ENCODE data around the gene ASTN2.

The ASTN2 gene

DNA sequence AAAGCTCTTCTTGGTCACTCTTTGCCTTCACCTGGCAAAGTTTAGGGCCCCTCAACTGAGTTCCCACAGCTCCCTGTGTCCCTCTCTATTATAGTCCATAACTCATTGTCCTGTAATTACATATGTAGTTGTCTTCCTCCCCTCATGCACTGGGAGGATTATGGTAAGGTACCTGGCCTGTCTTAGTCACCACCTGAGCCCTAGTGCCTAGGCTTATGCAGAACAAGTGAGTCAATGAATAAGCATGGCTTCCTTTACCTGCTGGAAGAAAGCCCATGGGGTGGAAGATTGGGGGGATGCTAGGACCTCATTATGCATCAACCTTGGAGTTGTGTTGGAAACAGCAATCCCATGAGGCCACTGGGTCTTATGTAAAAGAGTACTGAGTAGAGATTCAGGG, 915.4 kb downstream of the ASTN2 start:
- H3K27me3 ChIP-seq (ENCODE audit: insufficient read depth, insufficient read length): no peaks in the 10 kb centered on the region
- peaks cover 7% of the 10 kb centered on the region for H3K4me1 ChIP-seq (ENCODE audit: insufficient read depth, insufficient read length)
- no peak for TF ChIP-seq ZNF274 (IDR thresholded peaks at IDR 0.05; ENCODE audit: low read depth, low read length)
- no peak for TF ChIP-seq YY1 (IDR thresholded peaks at IDR 0.05; ENCODE audit: insufficient read depth, insufficient read length)
- TF ChIP-seq SUZ12 (IDR thresholded peaks at IDR 0.05; ENCODE audit: extremely low read depth, insufficient read depth, insufficient read length): no peak
- H3K9me3 ChIP-seq (ENCODE audit: insufficient read depth, low read length): no peaks in the 10 kb centered on the region
- no peak for DNase-seq (ENCODE audit: low read depth, low spot score)
- no peak overlapping the region for H3K9ac ChIP-seq (ENCODE audit: insufficient read length, low read depth)
- no peak overlapping the region for H3K4me3 ChIP-seq (ENCODE audit: insufficient read length, low read depth)
- H3K36me3 ChIP-seq (ENCODE audit: insufficient read depth, insufficient read length, low read length): no peaks in the 10 kb centered on the region

DNA sequence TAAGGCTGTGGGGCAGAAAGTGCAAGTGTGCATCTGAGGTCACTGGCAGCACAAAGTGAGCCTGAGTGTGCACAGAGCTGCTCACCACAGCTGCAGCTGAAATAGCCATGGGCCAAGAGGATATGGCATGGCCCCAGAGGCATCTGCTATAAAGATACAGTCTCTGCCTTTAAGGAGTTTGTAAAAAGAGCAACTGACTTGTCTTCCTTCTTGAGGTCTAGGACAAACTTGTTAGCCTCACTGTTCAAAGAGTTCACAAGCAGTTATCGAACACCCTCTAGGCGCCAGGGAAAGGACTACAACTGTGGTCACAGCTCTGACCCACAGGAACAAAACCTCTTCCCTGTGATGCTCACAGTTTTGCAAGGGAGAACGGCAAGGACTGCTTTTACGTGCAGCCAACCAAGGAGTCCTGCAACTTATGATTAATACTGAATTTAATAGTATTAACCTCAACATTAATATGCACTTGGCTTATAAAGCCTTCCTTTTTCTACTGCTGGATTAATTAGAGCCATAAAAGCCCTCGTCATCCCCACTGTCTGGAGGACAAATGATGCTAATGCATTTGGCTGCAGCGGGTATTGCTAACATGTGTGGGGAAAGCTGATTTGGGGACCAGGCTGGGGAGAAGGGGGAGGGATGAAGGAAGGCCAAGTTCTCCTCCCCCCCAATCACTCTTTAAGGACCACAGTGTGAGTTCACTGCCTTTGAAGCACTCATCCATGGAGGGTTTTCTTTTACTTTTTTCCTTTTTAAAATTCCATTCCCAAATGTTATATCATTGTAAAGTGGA, 917.6 kb downstream of the ASTN2 start:
- Histone ChIP-seq H3K4me3 (ENCODE audit: insufficient read length, low read depth) (no peak overlapping the region), H3K4me1 (ENCODE audit: insufficient read depth, insufficient read length) (peaks cover 17% of the 10 kb centered on the region), H3K36me3 (ENCODE audit: insufficient read depth, insufficient read length, low read length) (no peaks in the 10 kb centered on the region), H3K27me3 (ENCODE audit: insufficient read depth, insufficient read length) (no peaks in the 10 kb centered on the region), H3K9ac (ENCODE audit: insufficient read length, low read depth) (no peak overlapping the region), H3K9me3 (ENCODE audit: insufficient read depth, low read length) (no peaks in the 10 kb centered on the region)
- TF ChIP-seq ZNF274 (IDR thresholded peaks at IDR 0.05; ENCODE audit: low read depth, low read length) (no peak), SUZ12 (IDR thresholded peaks at IDR 0.05; ENCODE audit: extremely low read depth, insufficient read depth, insufficient read length) (no peak), YY1 (IDR thresholded peaks at IDR 0.05; ENCODE audit: insufficient read depth, insufficient read length) (no peak)
- no peak for DNase-seq (ENCODE audit: low read depth, low spot score)

DNA sequence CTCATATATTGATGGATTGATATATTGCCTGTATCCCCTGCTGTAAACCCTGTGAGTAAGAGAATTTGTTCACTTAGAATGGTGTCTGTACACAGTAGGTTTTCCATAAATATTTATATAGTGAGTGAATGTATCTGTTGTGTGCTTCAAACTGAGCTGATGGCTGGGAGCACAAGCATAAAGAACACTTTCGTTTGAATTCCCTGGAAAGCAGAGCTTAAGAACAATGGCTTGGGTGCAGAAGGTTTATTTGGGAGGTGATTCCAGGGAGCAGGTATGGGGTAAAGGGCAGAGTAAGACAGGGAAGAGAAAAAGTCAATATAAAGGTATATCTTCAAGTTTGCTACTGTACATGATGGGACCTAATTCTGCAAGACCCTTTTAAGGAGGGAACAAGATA, 918.7 kb downstream of the ASTN2 start:
- no peak for DNase-seq (ENCODE audit: low read depth, low spot score)
- peaks cover 13% of the 10 kb centered on the region for H3K4me1 ChIP-seq (ENCODE audit: insufficient read depth, insufficient read length)
- H3K9me3 ChIP-seq (ENCODE audit: insufficient read depth, low read length): no peaks in the 10 kb centered on the region
- TF ChIP-seq YY1 (IDR thresholded peaks at IDR 0.05; ENCODE audit: insufficient read depth, insufficient read length) (no peak), SUZ12 (IDR thresholded peaks at IDR 0.05; ENCODE audit: extremely low read depth, insufficient read depth, insufficient read length) (no peak), ZNF274 (IDR thresholded peaks at IDR 0.05; ENCODE audit: low read depth, low read length) (no peak)
- H3K36me3 ChIP-seq (ENCODE audit: insufficient read depth, insufficient read length, low read length): no peaks in the 10 kb centered on the region
- H3K27me3 ChIP-seq (ENCODE audit: insufficient read depth, insufficient read length): no peaks in the 10 kb centered on the region
- H3K4me3 ChIP-seq (ENCODE audit: insufficient read length, low read depth): no peak overlapping the region
- H3K9ac ChIP-seq (ENCODE audit: insufficient read length, low read depth): no peak overlapping the region

DNA sequence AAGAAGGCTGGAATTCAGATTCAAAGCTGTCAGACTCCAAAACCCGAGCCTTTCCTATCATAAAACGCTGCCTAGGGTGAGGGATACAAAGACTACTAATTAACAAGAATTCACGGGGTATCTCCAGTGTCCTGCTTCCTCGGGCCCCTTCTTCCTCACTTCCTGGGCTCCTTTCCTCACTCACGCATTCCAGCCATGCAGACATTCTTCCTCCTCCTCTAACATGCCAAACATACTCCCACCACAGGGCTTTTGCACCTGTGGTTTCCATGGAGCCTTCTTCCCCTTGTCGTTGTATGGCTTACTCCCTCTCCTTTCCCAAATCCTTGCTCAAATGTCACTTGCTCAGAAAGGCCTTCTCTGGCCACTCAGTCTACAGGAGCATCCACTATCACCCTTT, 919.1 kb downstream of the ASTN2 start:
- DNase-seq (ENCODE audit: low read depth, low spot score): no peak
- no peaks in the 10 kb centered on the region for H3K9me3 ChIP-seq (ENCODE audit: insufficient read depth, low read length)
- no peaks in the 10 kb centered on the region for H3K36me3 ChIP-seq (ENCODE audit: insufficient read depth, insufficient read length, low read length)
- H3K27me3 ChIP-seq (ENCODE audit: insufficient read depth, insufficient read length): no peaks in the 10 kb centered on the region
- H3K4me1 ChIP-seq (ENCODE audit: insufficient read depth, insufficient read length): peaks cover 13% of the 10 kb centered on the region
- H3K4me3 ChIP-seq (ENCODE audit: insufficient read length, low read depth): no peak overlapping the region
- no peak for TF ChIP-seq YY1 (IDR thresholded peaks at IDR 0.05; ENCODE audit: insufficient read depth, insufficient read length)
- TF ChIP-seq SUZ12 (IDR thresholded peaks at IDR 0.05; ENCODE audit: extremely low read depth, insufficient read depth, insufficient read length): no peak
- no peak for TF ChIP-seq ZNF274 (IDR thresholded peaks at IDR 0.05; ENCODE audit: low read depth, low read length)
- no peak overlapping the region for H3K9ac ChIP-seq (ENCODE audit: insufficient read length, low read depth)

DNA sequence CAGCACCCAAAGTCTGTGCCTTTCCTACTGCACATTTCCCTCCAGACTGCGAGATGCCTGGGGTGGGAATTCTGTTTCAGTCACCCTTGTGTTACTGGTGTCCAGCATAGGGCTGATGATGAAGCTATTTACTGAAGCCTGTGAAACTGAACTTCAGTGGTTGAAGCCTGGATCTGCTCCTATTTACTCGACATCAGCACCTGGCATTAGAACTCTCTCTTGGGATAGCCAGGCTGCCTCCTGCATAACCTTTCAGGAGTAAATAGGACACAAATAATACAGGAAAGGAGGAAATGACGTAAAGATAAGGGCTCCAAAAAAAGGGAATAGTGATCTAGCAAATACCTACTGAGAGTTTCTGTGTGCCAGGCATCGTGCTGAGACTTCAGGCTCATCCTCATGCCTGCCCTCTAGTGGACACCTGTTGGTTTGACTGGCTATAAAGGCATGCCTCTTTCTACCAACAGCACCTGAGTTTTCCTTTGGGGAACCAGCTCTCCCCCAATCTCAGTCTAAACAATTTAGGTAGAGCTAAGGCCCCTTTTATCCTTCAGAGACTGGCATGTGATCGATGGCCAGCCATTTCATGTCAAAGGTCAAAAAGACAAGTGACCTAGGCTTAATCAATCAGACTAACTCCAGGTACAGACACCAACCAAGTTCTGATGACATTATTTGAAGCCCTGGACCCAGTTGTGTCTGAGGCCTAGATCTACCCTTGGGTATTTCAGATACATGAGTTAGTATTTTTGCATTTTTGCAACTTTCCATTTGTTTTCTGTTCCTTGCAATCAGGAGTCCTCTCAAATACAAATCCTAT, 919.8 kb downstream of the ASTN2 start:
- Histone ChIP-seq H3K4me1 (ENCODE audit: insufficient read depth, insufficient read length) (peaks cover 13% of the 10 kb centered on the region), H3K4me3 (ENCODE audit: insufficient read length, low read depth) (no peak overlapping the region), H3K36me3 (ENCODE audit: insufficient read depth, insufficient read length, low read length) (no peaks in the 10 kb centered on the region), H3K9me3 (ENCODE audit: insufficient read depth, low read length) (no peaks in the 10 kb centered on the region), H3K27me3 (ENCODE audit: insufficient read depth, insufficient read length) (no peaks in the 10 kb centered on the region), H3K9ac (ENCODE audit: insufficient read length, low read depth) (no peak overlapping the region)
- DNase-seq (ENCODE audit: low read depth, low spot score): peak; percentile 61
- TF ChIP-seq ZNF274 (IDR thresholded peaks at IDR 0.05; ENCODE audit: low read depth, low read length) (no peak), SUZ12 (IDR thresholded peaks at IDR 0.05; ENCODE audit: extremely low read depth, insufficient read depth, insufficient read length) (no peak), YY1 (IDR thresholded peaks at IDR 0.05; ENCODE audit: insufficient read depth, insufficient read length) (no peak)

DNA sequence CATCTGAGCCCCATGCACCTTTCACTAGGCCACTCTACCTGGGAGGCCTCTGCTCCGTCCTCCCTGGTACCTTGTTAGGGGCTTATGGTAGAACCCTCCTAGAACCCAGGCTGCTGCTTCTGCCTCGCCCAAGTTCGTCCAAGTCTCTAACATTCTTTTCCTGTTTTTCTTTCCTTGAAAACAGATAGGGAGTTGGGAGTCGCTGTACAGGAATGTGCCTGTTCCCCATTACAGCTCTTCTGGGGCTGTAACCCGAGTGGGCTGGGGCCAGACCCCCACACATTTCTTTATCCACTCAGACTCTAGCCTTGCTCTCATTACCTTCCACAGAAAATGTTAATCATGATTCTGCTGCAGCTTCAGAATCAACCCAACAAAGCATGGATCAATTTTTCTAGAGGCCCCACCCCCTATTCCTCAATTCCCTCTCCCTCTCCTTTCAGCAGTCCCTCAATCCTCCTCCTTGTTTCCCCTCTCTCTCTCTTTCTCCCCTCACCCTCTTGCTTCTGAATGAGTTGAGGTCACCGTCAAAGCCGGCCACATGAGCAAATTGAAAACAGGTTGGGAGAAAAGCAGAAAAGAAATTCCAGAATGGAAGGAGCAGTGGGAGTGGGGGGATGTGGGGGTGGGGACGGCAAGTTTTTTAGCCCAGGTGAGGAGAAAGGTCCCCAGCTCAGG, 921.5 kb downstream of the ASTN2 start:
- TF ChIP-seq YY1 (IDR thresholded peaks at IDR 0.05; ENCODE audit: insufficient read depth, insufficient read length) (no peak), SUZ12 (IDR thresholded peaks at IDR 0.05; ENCODE audit: extremely low read depth, insufficient read depth, insufficient read length) (no peak), ZNF274 (IDR thresholded peaks at IDR 0.05; ENCODE audit: low read depth, low read length) (no peak)
- Histone ChIP-seq H3K4me1 (ENCODE audit: insufficient read depth, insufficient read length) (peaks cover 10% of the 10 kb centered on the region), H3K9ac (ENCODE audit: insufficient read length, low read depth) (peak overlapping the region; percentile 37), H3K9me3 (ENCODE audit: insufficient read depth, low read length) (no peaks in the 10 kb centered on the region), H3K4me3 (ENCODE audit: insufficient read length, low read depth) (no peak overlapping the region), H3K27me3 (ENCODE audit: insufficient read depth, insufficient read length) (no peaks in the 10 kb centered on the region), H3K36me3 (ENCODE audit: insufficient read depth, insufficient read length, low read length) (no peaks in the 10 kb centered on the region)
- DNase-seq (ENCODE audit: low read depth, low spot score): no peak

All from NT2/D1 (cell line).